ENCODE data around the gene DRGX.
A peak's percentile ranks its signal among the peaks of the same experiment; 100 is the strongest.

DRGX gene

GRCh38 chr10:49361178-49361554 lies 34.7 kb downstream of the DRGX start:
- no peak for DNase-seq

GRCh38 chr10:49360271-49361177 lies 35.4 kb downstream of the DRGX start:
- no peak for DNase-seq

- DNase-seq = no peak
Observed at GRCh38 chr10:49359349-49360270, 36.3 kb downstream of the DRGX start.

- DNase-seq = no peak
Observed at GRCh38 chr10:49357910-49358309, 38.0 kb downstream of the DRGX start.

- peak; percentile 8 for DNase-seq
Observed at GRCh38 chr10:49356944-49357343, 38.9 kb downstream of the DRGX start.

- no peak for DNase-seq
Observed at GRCh38 chr10:49356181-49356580, 39.7 kb downstream of the DRGX start.

GRCh38 chr10:49355221-49355620 lies 40.7 kb downstream of the DRGX start:
- no peak for DNase-seq

- no peak for DNase-seq
Observed at GRCh38 chr10:49354593-49354992, 41.3 kb downstream of the DRGX start.

GRCh38 chr10:49353895-49354566 lies 41.9 kb downstream of the DRGX start:
- no peak for DNase-seq

- DNase-seq = no peak
Observed at GRCh38 chr10:49353026-49353894, 42.6 kb downstream of the DRGX start.

- no peak for DNase-seq
Observed at GRCh38 chr10:49352323-49352722, 43.6 kb downstream of the DRGX start.

GRCh38 chr10:49351669-49352068 lies 44.2 kb downstream of the DRGX start:
- no peak for DNase-seq

GRCh38 chr10:49350846-49351532 lies 44.9 kb downstream of the DRGX start:
- no peak for DNase-seq

- DNase-seq = no peak
Observed at GRCh38 chr10:49350138-49350537, 45.8 kb downstream of the DRGX start.

GRCh38 chr10:49349390-49349789 lies 46.5 kb downstream of the DRGX start:
- DNase-seq = no peak

- no peak for DNase-seq
Observed at GRCh38 chr10:49348593-49348992, 47.3 kb downstream of the DRGX start.

GRCh38 chr10:49347827-49348226 lies 48.1 kb downstream of the DRGX start:
- no peak for DNase-seq

- DNase-seq = no peak
Observed at GRCh38 chr10:49347342-49347741, 48.5 kb downstream of the DRGX start.

GRCh38 chr10:49344840-49345239 lies 51.0 kb downstream of the DRGX start:
- DNase-seq = no peak

- no peak for DNase-seq
Observed at GRCh38 chr10:49338604-49339003, 57.3 kb downstream of the DRGX start.

GRCh38 chr10:49335364-49335972 lies 60.4 kb downstream of the DRGX start:
- DNase-seq = no peak

Data from OCI-M1 (cell line).